SJCRH30 (cell line): ENCODE data around the gene ADCK1. TPM values are rescaled to one million over a fixed set of nuclear protein-coding genes. Genes with fewer than 3 reads are reported as not detected.
"Not testable (repeated sequence)": the region's sequence is repeated elsewhere in the genome, so short reads cannot be mapped to it uniquely, and the experiment has no call there.

ENCODE experiments used
- DNase-seq, 2 experiments: peaks; one replicate each; pipeline ENCODE4 v3.0.0-alpha.2; 2015 to 2020
- H3K27ac ChIP-seq: fragments of 250-450 bp; sonication (Bioruptor Pico); 2 replicates; pipeline ENCODE4 v1.5.1; 2020; ENCODE audit warnings: mild to moderate bottlenecking, moderate library complexity
- H3K27me3 ChIP-seq: fragments of 250-450 bp; sonication (Bioruptor Pico); 2 replicates; pipeline ENCODE4 v1.5.1; 2020; ENCODE audit warnings: mild to moderate bottlenecking, moderate library complexity
- H3K36me3 ChIP-seq: fragments of 250-450 bp; sonication (Bioruptor Pico); 2 replicates; pipeline ENCODE4 v1.5.1; 2020; ENCODE audit warnings: mild to moderate bottlenecking, moderate library complexity
- H3K4me1 ChIP-seq: fragments of 250-450 bp; sonication (Bioruptor Pico); 2 replicates; pipeline ENCODE4 v1.5.1; 2020; ENCODE audit warnings: mild to moderate bottlenecking, moderate library complexity
- H3K4me3 ChIP-seq: fragments of 250-450 bp; sonication (Bioruptor Pico); 2 replicates; pipeline ENCODE4 v1.5.1; 2020; ENCODE audit warnings: mild to moderate bottlenecking, moderate library complexity
- H3K9me3 ChIP-seq: fragments of 250-450 bp; sonication (Bioruptor Pico); replicated peaks from 2 replicates; pipeline ENCODE4 v1.5.1; 2020; ENCODE audit warnings: mild to moderate bottlenecking, moderate library complexity
- total RNA-seq: library from RNA; depleted of rRNA; stranded (reverse); fragments of >200 nt; shearing (Covaris generic); gene quantifications from 2 replicates; pipeline ENCODE4 v1.2.3, GENCODE V29; 2014

The ADCK1 gene
- total RNA-seq, 1 experiment from 2014 or later, result 1.5 TPM

- DNase-seq, result no peak
- Histone ChIP-seq H3K27ac (no peak overlapping the region), H3K9me3 (no peaks in the 10 kb centered on the region), H3K4me3 (no peak overlapping the region), H3K36me3 (no peaks in the 10 kb centered on the region), H3K27me3 (no peaks in the 10 kb centered on the region), H3K4me1 (no peaks in the 10 kb centered on the region)
Measured at GRCh38 chr14:77912754-77913556, 113.0 kb downstream of the ADCK1 start.

- H3K36me3 ChIP-seq, result no peaks in the 10 kb centered on the region
- no peak overlapping the region for H3K4me3 ChIP-seq
- no peaks in the 10 kb centered on the region for H3K9me3 ChIP-seq
- DNase-seq, result no peak
- H3K27me3 ChIP-seq, result no peaks in the 10 kb centered on the region
- H3K27ac ChIP-seq, result no peak overlapping the region
- H3K4me1 ChIP-seq, result no peaks in the 10 kb centered on the region
Measured at GRCh38 chr14:77914073-77914721, 114.3 kb downstream of the ADCK1 start.

GRCh38 chr14:77915390-77915789 is 115.5 kb downstream of the ADCK1 start:
- DNase-seq, H3K4me1 ChIP-seq: not testable (repeated sequence)

GRCh38 chr14:77917491-77918201 is 117.7 kb downstream of the ADCK1 start:
- no peak overlapping the region for H3K4me3 ChIP-seq

More at GRCh38 chr14:77915390-77915789, 115.5 kb downstream of the ADCK1 start:
- H3K27ac ChIP-seq, H3K9me3 ChIP-seq, H3K4me3 ChIP-seq, H3K27me3 ChIP-seq, H3K36me3 ChIP-seq: not testable (repeated sequence)

GRCh38 chr14:77918448-77918847 is 118.5 kb downstream of the ADCK1 start:
- Histone ChIP-seq H3K4me3 (no peak overlapping the region), H3K4me1 (no peaks in the 10 kb centered on the region), H3K27me3 (no peaks in the 10 kb centered on the region), H3K9me3 (no peaks in the 10 kb centered on the region), H3K36me3 (no peaks in the 10 kb centered on the region), H3K27ac (no peak overlapping the region)
- no peak for DNase-seq

More at GRCh38 chr14:77917491-77918201, 117.7 kb downstream of the ADCK1 start:
- no peak overlapping the region for H3K27ac ChIP-seq
- no peaks in the 10 kb centered on the region for H3K9me3 ChIP-seq
- no peaks in the 10 kb centered on the region for H3K27me3 ChIP-seq
- no peaks in the 10 kb centered on the region for H3K4me1 ChIP-seq
- DNase-seq, result no peak
- no peaks in the 10 kb centered on the region for H3K36me3 ChIP-seq

- Histone ChIP-seq H3K27me3 (no peaks in the 10 kb centered on the region), H3K4me3 (no peak overlapping the region)
- no peak for DNase-seq
Measured at GRCh38 chr14:77920312-77920711, 120.4 kb downstream of the ADCK1 start.

GRCh38 chr14:77921818-77922217 is 121.9 kb downstream of the ADCK1 start:
- H3K36me3 ChIP-seq, result no peaks in the 10 kb centered on the region
- no peak for DNase-seq
- no peaks in the 10 kb centered on the region for H3K9me3 ChIP-seq
- no peaks in the 10 kb centered on the region for H3K4me1 ChIP-seq
- H3K27me3 ChIP-seq, result no peaks in the 10 kb centered on the region
- H3K27ac ChIP-seq, result no peak overlapping the region
- no peak overlapping the region for H3K4me3 ChIP-seq

More at GRCh38 chr14:77920312-77920711, 120.4 kb downstream of the ADCK1 start:
- Histone ChIP-seq H3K27ac (no peak overlapping the region), H3K36me3 (no peaks in the 10 kb centered on the region), H3K9me3 (no peaks in the 10 kb centered on the region), H3K4me1 (no peaks in the 10 kb centered on the region)

GRCh38 chr14:77923131-77923936 is 123.4 kb downstream of the ADCK1 start:
- no peaks in the 10 kb centered on the region for H3K9me3 ChIP-seq
- H3K4me3 ChIP-seq, result no peak overlapping the region
- H3K27ac ChIP-seq, result no peak overlapping the region
- H3K36me3 ChIP-seq, result no peaks in the 10 kb centered on the region
- no peaks in the 10 kb centered on the region for H3K27me3 ChIP-seq
- no peaks in the 10 kb centered on the region for H3K4me1 ChIP-seq
- DNase-seq, result no peak

- Histone ChIP-seq H3K27ac (no peak overlapping the region), H3K4me1 (no peaks in the 10 kb centered on the region), H3K9me3 (no peaks in the 10 kb centered on the region), H3K27me3 (no peaks in the 10 kb centered on the region), H3K36me3 (no peaks in the 10 kb centered on the region), H3K4me3 (no peak overlapping the region)
- DNase-seq, result no peak
Measured at GRCh38 chr14:77924141-77924948, 124.4 kb downstream of the ADCK1 start.

- H3K27ac ChIP-seq, result no peak overlapping the region
- H3K9me3 ChIP-seq, result no peaks in the 10 kb centered on the region
- no peaks in the 10 kb centered on the region for H3K4me1 ChIP-seq
- H3K36me3 ChIP-seq, result no peaks in the 10 kb centered on the region
- H3K27me3 ChIP-seq, result no peaks in the 10 kb centered on the region
- DNase-seq, result no peak
- H3K4me3 ChIP-seq, result no peak overlapping the region
Measured at GRCh38 chr14:77926942-77927341, 127.0 kb downstream of the ADCK1 start.

- Histone ChIP-seq H3K4me3 (no peak overlapping the region), H3K27me3 (no peaks in the 10 kb centered on the region), H3K4me1 (no peaks in the 10 kb centered on the region), H3K36me3 (no peaks in the 10 kb centered on the region), H3K27ac (no peak overlapping the region), H3K9me3 (no peaks in the 10 kb centered on the region)
- no peak for DNase-seq
Measured at GRCh38 chr14:77931441-77931840, 131.5 kb downstream of the ADCK1 start.

- H3K4me3 ChIP-seq, result no peak overlapping the region
- H3K36me3 ChIP-seq, result no peaks in the 10 kb centered on the region
- no peaks in the 10 kb centered on the region for H3K4me1 ChIP-seq
- DNase-seq, result no peak
- no peak overlapping the region for H3K27ac ChIP-seq
- no peaks in the 10 kb centered on the region for H3K9me3 ChIP-seq
- H3K27me3 ChIP-seq, result no peaks in the 10 kb centered on the region
Measured at GRCh38 chr14:77936138-77936639, 136.3 kb downstream of the ADCK1 start.

- Histone ChIP-seq H3K36me3 (no peaks in the 10 kb centered on the region), H3K4me1 (no peaks in the 10 kb centered on the region), H3K27ac (no peak overlapping the region), H3K4me3 (no peak overlapping the region), H3K27me3 (no peaks in the 10 kb centered on the region), H3K9me3 (no peaks in the 10 kb centered on the region)
- no peak for DNase-seq
Measured at GRCh38 chr14:77947372-77947771, 147.5 kb downstream of the ADCK1 start.
